ENCODE measurements around the gene AAK1.
A peak's percentile ranks its signal among the peaks of the same experiment; 100 is the strongest.
"Not testable (repeated sequence)": the region's sequence is repeated elsewhere in the genome, so short reads cannot be mapped to it uniquely, and the experiment has no call there.

AAK1 gene

GRCh38 chr2:69659941-69660483 is 16.5 kb upstream of the AAK1 start:
- DNase-seq (ENCODE audit: low spot score): no peak

GRCh38 chr2:69659349-69659748 is 15.8 kb upstream of the AAK1 start:
- no peak for DNase-seq (ENCODE audit: low spot score)

DNA sequence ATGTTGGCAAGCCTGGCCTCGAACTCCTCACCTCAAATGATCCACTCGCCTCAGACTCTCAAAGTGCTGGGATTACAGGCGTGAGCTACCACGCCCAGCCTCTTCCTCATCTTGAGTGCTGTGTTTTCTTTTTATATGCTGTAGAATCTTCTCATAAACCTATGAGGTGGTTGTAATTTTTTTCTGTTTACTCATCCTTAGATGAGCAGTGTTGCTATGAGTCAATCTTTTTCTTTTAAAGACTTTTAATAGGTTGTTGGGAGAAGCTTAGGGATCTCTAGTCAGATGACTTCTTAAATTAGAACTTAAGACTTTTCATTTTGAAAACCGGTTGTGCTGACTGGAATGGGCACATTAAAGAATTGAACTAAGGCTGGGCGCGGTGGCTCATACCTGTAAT is 8.7 kb upstream of the AAK1 start:
- DNase-seq (ENCODE audit: low spot score): no peak

- DNase-seq (ENCODE audit: low spot score): not testable (repeated sequence)
These were observed 3.7 kb upstream of the AAK1 start for GRCh38 chr2:69647196-69647595.

GRCh38 chr2:69646714-69647113 is 3.2 kb upstream of the AAK1 start:
- DNase-seq (ENCODE audit: low spot score): no peak

GRCh38 chr2:69645921-69646320 is 2.4 kb upstream of the AAK1 start:
- DNase-seq (ENCODE audit: low spot score): no peak

GRCh38 chr2:69645031-69645431 is 1.5 kb upstream of the AAK1 start:
- no peak for DNase-seq (ENCODE audit: low spot score)

- DNase-seq (ENCODE audit: low spot score): no peak
These were observed 1.0 kb upstream of the AAK1 start for GRCh38 chr2:69644506-69644979.

DNA sequence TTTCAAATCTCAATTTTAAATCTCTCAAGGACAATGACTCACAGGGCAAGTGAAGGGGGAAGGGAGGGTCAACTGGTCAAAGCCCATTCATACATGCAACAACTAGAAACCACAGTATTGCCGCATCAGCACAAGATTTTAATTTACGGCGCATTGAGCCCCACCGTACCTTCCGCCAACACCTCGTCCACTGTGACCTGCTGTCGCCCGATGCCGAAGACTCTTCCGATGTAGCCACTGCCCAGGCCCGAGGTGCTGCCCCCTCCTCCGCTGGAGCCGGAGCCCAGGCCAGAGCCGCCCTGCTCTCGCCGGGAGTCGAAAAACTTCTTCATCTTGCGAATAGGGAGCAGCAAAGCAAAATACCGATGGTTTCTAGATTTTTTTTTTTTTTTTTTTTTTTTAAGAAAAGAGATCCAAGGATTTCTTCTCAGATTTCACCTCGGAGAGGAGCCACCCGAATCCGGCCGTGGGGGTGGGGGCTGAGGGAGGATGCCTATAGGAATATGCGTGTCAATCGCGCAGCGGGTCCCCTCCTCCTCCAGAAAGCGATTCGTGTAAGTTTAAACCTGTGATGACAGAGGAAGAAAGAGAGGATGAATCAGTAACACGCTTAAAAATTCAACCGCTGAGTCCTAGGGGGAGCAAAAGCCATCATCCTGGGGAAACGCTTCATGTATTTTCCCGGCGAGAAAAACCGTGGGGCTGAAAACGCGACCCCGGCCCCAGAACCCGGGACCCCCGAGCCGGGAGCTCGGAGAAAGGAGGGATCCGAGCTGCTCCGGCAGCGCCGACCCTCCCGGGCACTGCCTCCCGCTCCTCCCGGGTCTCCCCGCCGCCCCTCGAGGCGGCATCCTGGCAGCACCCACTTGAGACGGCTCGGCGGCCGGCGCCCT is 584 bp downstream of the AAK1 start:
- peak; percentile 68 for DNase-seq (ENCODE audit: low spot score)

DNA sequence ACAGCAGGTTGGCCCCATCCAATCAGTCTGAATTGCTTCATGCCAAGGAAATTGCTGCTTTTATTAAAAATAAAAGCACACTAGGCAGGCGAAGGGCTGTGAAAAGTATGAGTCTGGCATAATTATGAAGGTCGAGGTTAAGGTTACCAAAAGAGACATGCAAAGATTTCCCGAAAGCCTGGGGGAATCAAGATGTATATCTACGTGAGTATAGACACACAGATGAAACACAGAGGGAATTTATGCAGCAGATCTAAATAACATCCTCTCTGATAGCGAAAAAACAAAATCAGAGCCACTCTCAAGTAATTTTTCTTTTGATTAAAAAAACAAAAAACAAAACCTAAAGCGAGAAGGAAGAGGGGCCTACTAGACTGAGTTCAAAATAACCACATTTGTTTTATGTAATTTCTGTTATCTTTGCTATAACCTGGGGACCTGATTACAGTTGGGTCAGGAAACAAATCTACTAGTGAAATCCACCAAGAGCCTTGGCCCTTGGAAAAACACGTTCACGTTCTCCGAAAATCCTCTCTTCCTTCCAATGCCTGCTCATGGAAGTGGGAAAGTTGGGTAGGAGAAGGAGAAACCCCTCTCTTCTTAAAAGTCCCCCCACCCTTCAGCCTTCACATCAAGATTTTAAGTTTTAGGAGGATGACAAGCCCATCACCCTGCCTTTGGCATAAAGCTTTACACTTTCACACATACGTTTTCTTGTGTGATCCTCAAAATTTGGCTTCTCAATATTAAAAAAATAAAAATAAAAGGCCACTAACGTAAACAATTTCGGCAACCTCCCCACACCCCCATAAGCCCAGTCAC is 1.4 kb downstream of the AAK1 start:
- no peak for DNase-seq (ENCODE audit: low spot score)

DNA sequence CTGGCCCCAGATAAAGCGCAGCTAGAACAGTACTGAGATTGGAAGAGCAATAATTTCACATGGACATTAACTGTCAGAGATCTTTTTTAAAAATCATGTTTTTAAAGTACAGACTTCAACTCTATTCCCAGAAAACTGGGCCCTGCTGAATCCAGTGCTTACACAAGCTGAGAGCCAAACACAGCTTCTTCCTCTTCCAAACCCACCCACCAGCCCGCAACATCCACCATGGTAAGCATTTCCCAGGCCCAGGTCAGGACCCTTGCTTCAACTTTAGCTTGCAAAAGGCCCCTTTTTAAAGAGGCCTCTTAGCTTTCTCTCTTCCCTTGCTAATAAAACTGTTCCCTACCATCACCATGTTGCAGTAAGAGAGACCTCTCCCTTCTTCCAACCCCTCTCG is 2.1 kb downstream of the AAK1 start:
- DNase-seq (ENCODE audit: low spot score): no peak

DNA sequence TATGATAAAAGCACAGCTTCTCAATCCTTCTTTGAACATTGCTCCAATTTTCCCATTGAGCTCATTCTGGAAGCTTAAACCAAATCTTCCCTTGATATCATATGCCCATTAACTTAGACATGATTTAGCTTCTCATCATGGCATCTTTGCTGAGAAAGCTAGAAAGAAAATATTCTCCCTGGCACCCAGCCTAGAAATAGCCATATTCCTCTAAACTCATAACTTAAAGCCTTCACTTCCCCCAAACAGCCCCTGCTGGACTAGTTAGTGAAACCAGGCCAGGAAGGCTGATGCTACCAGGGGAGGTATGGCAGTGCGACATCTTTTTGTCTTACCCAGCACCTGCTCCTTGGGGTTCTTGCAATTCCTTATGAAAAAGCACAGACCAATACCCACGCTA is 4.3 kb downstream of the AAK1 start:
- no peak for DNase-seq (ENCODE audit: low spot score)

- DNase-seq (ENCODE audit: low spot score): no peak
These were observed 4.9 kb downstream of the AAK1 start for GRCh38 chr2:69638630-69639029.

DNA sequence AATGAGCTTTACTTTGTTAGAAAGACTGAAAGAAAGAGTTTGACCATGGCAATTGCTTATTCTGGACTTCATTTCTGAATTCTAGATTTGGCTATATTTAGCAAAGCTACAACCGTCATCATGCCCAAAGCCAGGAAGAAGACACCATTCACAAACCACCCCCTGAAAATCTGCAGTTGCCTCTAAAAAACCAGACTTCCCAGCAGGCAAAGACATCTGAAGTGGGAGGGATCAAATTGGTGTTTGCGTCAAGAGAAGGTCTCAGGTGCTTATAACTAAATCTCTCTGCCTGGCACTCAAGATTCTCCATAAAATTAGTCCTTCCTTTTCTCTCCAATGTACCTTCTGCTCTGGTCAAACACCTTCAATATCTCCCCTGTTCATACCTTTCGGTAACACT is 5.6 kb downstream of the AAK1 start:
- no peak for DNase-seq (ENCODE audit: low spot score)

DNA sequence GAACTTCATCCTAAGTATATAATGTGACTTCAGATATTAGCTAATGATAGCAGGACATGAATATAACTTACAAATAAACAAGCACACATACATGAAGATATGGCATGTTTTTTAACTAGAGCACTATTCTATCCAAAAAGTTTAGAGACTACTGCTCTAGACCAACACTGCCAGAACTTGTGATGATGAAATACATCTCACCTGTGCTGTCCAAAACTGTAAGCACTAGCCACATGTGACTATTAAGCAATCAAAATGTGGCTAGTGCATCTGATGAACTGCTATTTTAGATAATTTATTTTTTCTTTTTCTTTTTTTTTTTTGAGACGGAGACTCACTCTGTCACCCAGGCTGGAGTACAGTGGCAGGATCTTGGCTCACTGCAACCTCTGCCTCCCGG is 7.1 kb downstream of the AAK1 start:
- no peak for DNase-seq (ENCODE audit: low spot score)

DNA sequence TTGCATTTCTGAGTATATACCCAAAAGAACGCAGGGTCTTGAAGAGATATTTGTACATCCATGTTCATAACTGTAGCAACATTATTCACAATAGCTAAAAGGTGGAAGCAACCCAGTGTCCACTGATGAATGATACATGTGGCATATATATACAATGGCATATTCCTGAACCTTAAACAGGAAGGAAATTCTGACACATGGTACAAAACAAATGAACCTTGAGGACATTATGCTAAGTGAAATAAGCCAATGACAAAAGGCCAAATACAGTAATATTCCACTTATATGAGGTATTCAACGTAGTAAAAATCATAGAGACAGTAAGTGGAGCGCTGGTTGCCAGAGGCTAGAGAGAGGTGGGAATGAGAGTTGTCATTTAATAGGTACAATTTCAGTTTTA is 8.1 kb downstream of the AAK1 start:
- DNase-seq (ENCODE audit: low spot score): no peak

DNA sequence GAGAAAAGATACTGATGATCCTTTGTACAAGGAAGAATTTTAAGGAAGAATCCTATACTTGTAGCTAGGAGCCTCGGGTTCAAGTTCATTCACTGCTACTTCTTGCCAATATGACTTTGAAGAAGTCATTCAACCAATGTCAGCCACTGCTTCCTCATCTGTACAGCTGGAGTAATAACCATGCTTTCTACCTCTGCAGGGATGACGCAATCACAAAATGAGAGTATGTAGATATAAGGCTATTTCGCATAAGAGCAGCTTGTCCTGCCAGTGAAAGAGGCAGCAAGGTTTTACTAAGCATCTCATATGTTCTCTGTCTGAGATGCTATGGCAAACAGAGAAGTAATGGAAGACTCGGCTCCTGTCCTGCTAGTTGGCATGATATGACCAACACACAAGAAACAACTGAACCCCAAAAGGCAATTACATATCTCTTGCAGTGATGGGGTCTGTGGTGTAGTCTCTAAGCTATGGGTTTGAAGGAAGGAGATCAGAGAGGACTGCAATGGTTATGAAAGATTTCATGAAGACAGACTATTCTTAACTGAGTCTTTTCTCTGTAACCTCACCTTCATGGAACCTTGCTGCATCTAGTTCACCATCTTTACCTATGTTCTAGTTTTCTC is 9.2 kb downstream of the AAK1 start:
- no peak for DNase-seq (ENCODE audit: low spot score)

DNA sequence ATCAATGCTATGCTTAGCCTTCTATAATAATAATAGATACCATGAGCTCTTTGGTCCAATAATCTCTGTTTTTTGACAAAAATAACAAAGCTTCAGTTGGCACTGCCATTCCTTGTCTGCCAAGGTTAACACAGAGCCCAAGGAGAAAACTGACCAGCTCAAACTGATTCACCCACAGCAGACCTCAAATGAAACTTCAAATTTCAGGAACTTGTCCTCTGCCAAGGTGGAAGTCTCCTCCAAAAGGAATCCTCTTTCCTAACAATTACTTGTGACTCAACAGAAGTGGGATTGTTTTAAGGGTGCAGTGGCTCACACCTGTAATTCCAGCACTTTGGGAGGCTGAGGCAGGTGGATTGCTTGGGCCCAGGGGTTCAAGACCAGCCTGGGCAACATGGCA is 12.1 kb downstream of the AAK1 start:
- no peak for DNase-seq (ENCODE audit: low spot score)

- DNase-seq (ENCODE audit: low spot score): no peak
These were observed 13.5 kb downstream of the AAK1 start for GRCh38 chr2:69629921-69630608.

GRCh38 chr2:69628325-69629021 is 15.1 kb downstream of the AAK1 start:
- no peak for DNase-seq (ENCODE audit: low spot score)

All from ecto neural progenitor cell (in vitro differentiated cells).